IMR-90 (cell line): ENCODE measurements around the gene P2RY14. TPM values are rescaled to one million over a fixed set of nuclear protein-coding genes. Genes with fewer than 3 reads are reported as not detected.

ENCODE experiments used
- ATAC-seq: fragments of 200-7000 bp; cut with Tn5 transposase; 2 replicates; pipeline ENCODE4 v1.9.1; 2020; ENCODE audit warnings: low read depth, mild to moderate bottlenecking, moderate library complexity
- BruUV-seq: library from RNA; stranded (reverse); fragments of 400-500 nt; replicated peaks from 2 replicates; lab custom pipeline; 2021; lab: Mats Ljungman, UMichigan
- CTCF ChIA-PET: fragments of 300-600 bp; formaldehyde crosslinking; extraction: SDS; loops from one replicate; lab custom pipeline; 2021; ENCODE audit warnings: antibody characterized with exemption; lab: Yijun Ruan, JAX
- POLR2A ChIA-PET: fragments of 300-600 bp; sonication (Branson Sonifier 250); formaldehyde crosslinking; loops from one replicate; lab custom pipeline; 2022; ENCODE audit warnings: antibody characterized with exemption; ENCODE audit not compliant: unreplicated experiment; lab: Charles Lee
- DNase-seq: peaks from one replicate; pipeline ENCODE4 v3.0.0; 2013
- H2AFZ ChIP-seq: replicated peaks from 2 replicates; pipeline ENCODE3; 2013; ENCODE audit warnings: low read length, mild to moderate bottlenecking; ENCODE audit not compliant: poor library complexity
- H2AK5ac ChIP-seq: 2 replicates; pipeline ENCODE4 v1.6.1; 2013; ENCODE audit warnings: low read depth, low read length, inconsistent platforms
- H2AK9ac ChIP-seq: replicated peaks from 2 replicates; pipeline ENCODE3; 2013; ENCODE audit warnings: mild to moderate bottlenecking, low read depth, low read length, moderate library complexity; ENCODE audit not compliant: poor library complexity
- H2BK120ac ChIP-seq: 2 replicates; pipeline ENCODE4 v1.6.1; 2013; ENCODE audit warnings: low read depth, low read length, inconsistent platforms
- H2BK15ac ChIP-seq: 3 replicates; pipeline ENCODE4 v1.6.1; 2013; ENCODE audit warnings: low read depth, low read length, inconsistent platforms
- H2BK20ac ChIP-seq: 2 replicates; pipeline ENCODE4 v1.6.1; 2013; ENCODE audit warnings: low read depth, mild to moderate bottlenecking, inconsistent platforms, low read length, moderate library complexity
- H2BK5ac ChIP-seq: 2 replicates; pipeline ENCODE4 v1.6.1; 2013; ENCODE audit warnings: mild to moderate bottlenecking, low read depth, low read length, inconsistent platforms; ENCODE audit not compliant: poor library complexity, severe bottlenecking
- H3K14ac ChIP-seq: replicated peaks from 2 replicates; pipeline ENCODE4 v1.6.1; 2013; ENCODE audit warnings: low read depth, low read length, inconsistent platforms
- H3K18ac ChIP-seq: 2 replicates; pipeline ENCODE4 v1.6.1; 2013; ENCODE audit warnings: low read depth, low read length, control low read depth
- H3K23ac ChIP-seq: 2 replicates; pipeline ENCODE4 v1.6.1; 2013; ENCODE audit warnings: low read depth, low read length, inconsistent platforms
- H3K27ac ChIP-seq: 2 replicates; pipeline ENCODE4 v1.5.1; 2013; ENCODE audit warnings: mild to moderate bottlenecking, control low read depth, low read length; ENCODE audit not compliant: insufficient read depth
- H3K27me3 ChIP-seq: 2 replicates; pipeline ENCODE4 v1.6.1; 2013; ENCODE audit warnings: low read length; ENCODE audit not compliant: control insufficient read depth, insufficient read depth
- H3K36me3 ChIP-seq: 2 replicates; pipeline ENCODE4 v1.6.1; 2013; ENCODE audit warnings: low read length, mixed read lengths; ENCODE audit not compliant: control insufficient read depth, insufficient read depth
- H3K4ac ChIP-seq: 2 replicates; pipeline ENCODE4 v1.6.1; 2013; ENCODE audit warnings: low read depth, low read length, inconsistent platforms
- H3K4me1 ChIP-seq: 2 replicates; pipeline ENCODE4 v1.6.1; 2013; ENCODE audit warnings: low read length, mixed read lengths; ENCODE audit not compliant: control insufficient read depth, insufficient read depth
- H3K4me2 ChIP-seq: 2 replicates; pipeline ENCODE4 v1.6.1; 2013; ENCODE audit warnings: low read depth, mild to moderate bottlenecking, control low read depth, low read length, moderate library complexity
- H3K4me3 ChIP-seq: 2 replicates; pipeline ENCODE4 v1.5.1; 2013; ENCODE audit warnings: low read depth, mild to moderate bottlenecking, control low read depth, low read length, moderate library complexity; ENCODE audit not compliant: insufficient read depth
- H3K56ac ChIP-seq: 2 replicates; pipeline ENCODE4 v1.6.1; 2013; ENCODE audit warnings: low read length, inconsistent platforms; ENCODE audit not compliant: insufficient read depth; ENCODE audit errors: extremely low read depth
- H3K79me1 ChIP-seq, 2 experiments: 2 replicates each; pipeline ENCODE4 v1.6.1; 2013; ENCODE audit warnings: low read length in 2 of 2, inconsistent platforms in 1 of 2, low read depth in 1 of 2
- H3K9ac ChIP-seq: 2 replicates; pipeline ENCODE4 v1.6.1; 2013; ENCODE audit warnings: low read depth, low read length, control low read depth
- H3K9me1 ChIP-seq: 2 replicates; pipeline ENCODE4 v1.6.1; 2013; ENCODE audit warnings: low read length, inconsistent platforms; ENCODE audit not compliant: insufficient read depth
- H3K9me3 ChIP-seq: 2 replicates; pipeline ENCODE4 v1.6.1; 2013; ENCODE audit warnings: low read length; ENCODE audit not compliant: control insufficient read depth, insufficient read depth
- H4K20me1 ChIP-seq: 2 replicates; pipeline ENCODE4 v1.6.1; 2013; ENCODE audit warnings: low read length, inconsistent platforms; ENCODE audit not compliant: insufficient read depth
- H4K5ac ChIP-seq: 2 replicates; pipeline ENCODE4 v1.6.1; 2013; ENCODE audit warnings: mild to moderate bottlenecking, low read depth, low read length, control low read depth
- H4K8ac ChIP-seq, 2 experiments: 2 replicates each; pipeline ENCODE4 v1.6.1; 2013; ENCODE audit warnings: low read depth in 2 of 2, low read length in 2 of 2, control low read depth in 1 of 2, inconsistent platforms in 1 of 2
- H4K91ac ChIP-seq: 2 replicates; pipeline ENCODE4 v1.6.1; 2013; ENCODE audit warnings: low read depth, low read length, inconsistent platforms; ENCODE audit not compliant: insufficient read depth
- MAZ ChIP-seq: IDR thresholded peaks from 2 replicates; pipeline ENCODE4 v1.6.1; 2012; ENCODE audit warnings: low read depth, mild to moderate bottlenecking, low read length, improper control_type of control experiment, moderate library complexity, borderline replicate concordance
- SMC3 ChIP-seq: fragments of 150-350 bp; IDR thresholded peaks from 2 replicates; pipeline ENCODE4 v1.6.1; 2016; ENCODE audit warnings: low read depth, mild to moderate bottlenecking, antibody characterized with exemption, low read length, moderate library complexity
- WGBS, 2 experiments: methylation state at CpG; one replicate each; pipeline versions ENCODE4 v1.1.5 to v1.1.7; 2013; ENCODE audit warnings: missing lambda C conversion rate in 2 of 2; ENCODE audit not compliant: insufficient read length in 1 of 2; ENCODE audit errors: extremely low coverage in 2 of 2; 5-methylcytosine and 5-hydroxymethylcytosine counted together
- dilution Hi-C: fragments of 300-500 bp; cut with HindIII; formaldehyde crosslinking; loops from one replicate; pipeline ENCODE4 v1.14.3; 2018; ENCODE audit warnings: low sequenced_read_pairs; ENCODE audit not compliant: unreplicated experiment
- in situ Hi-C: fragments of 300-500 bp; cut with MboI; formaldehyde crosslinking; loops from 3 replicates; pipeline ENCODE4 v1.14.3; 2019; ENCODE audit warnings: low sequenced_read_pairs, inconsistent platforms, mixed read lengths
- intact Hi-C: fragments of 100-400 bp; cut with micrococcal nuclease; formaldehyde crosslinking; loops from 2 replicates; pipeline ENCODE4 v1.10.0; 2022
- polyA plus RNA-seq, 3 experiments: library from polyadenylated mRNA; depleted of rRNA; stranded (reverse); fragments of >200 nt; gene quantifications; 2 replicates each; pipeline ENCODE4 v1.2.3, GENCODE V29; 2012; ENCODE audit warnings: low replicate concordance in 1 of 3
- total RNA-seq: library from RNA; depleted of rRNA; stranded (reverse); fragments of >200 nt; gene quantifications from 2 replicates; pipeline ENCODE4 v1.2.3, GENCODE V29; 2012
- TF ChIP-seq, protein P1 (sequence below): fragments of 150-350 bp; IDR thresholded peaks from 2 replicates; pipeline ENCODE4 v1.6.1; 2017; ENCODE audit warnings: mild to moderate bottlenecking, antibody characterized with exemption, low read length, low read depth

Gene P2RY14
- total and polyA plus RNA-seq, 2 of the 4 experiments (the other 2 are of a cell fraction) = not detected

- H3K27ac ChIP-seq = no peak overlapping the region
- ChIA-PET CTCF (no interaction called here), POLR2A (no interaction called here)
- H4K20me1 ChIP-seq = no peaks in the 10 kb centered on the region
- H2AK9ac ChIP-seq = no peak overlapping the region
- no peak overlapping the region for H4K91ac ChIP-seq
- in situ Hi-C loops = loop anchor here (5.0 to 10.0 kb wide), 2 partner anchors 140 to 537 kb away; no protein-coding TSS in a partner anchor
- no peak overlapping the region for H3K14ac ChIP-seq
- BruUV-seq = no TSS peak
- no peak overlapping the region for H2BK20ac ChIP-seq
- H4K8ac ChIP-seq = no peak overlapping the region
- no peaks in the 10 kb centered on the region for H3K27me3 ChIP-seq
- H3K4me3 ChIP-seq = no peak overlapping the region
- H3K4me1 ChIP-seq = peaks cover 3% of the 10 kb centered on the region
- H3K18ac ChIP-seq = no peak overlapping the region
- H3K79me1 ChIP-seq = no peaks in the 10 kb centered on the region
- no peak for ATAC-seq
- dilution Hi-C loops = no loop called here
- H3K4me2 ChIP-seq = no peak overlapping the region
- H3K36me3 ChIP-seq = no peaks in the 10 kb centered on the region
- H3K56ac ChIP-seq = no peak overlapping the region
- no peak overlapping the region for H3K9ac ChIP-seq
- H2BK120ac ChIP-seq = no peak overlapping the region
- intact Hi-C loops = loop anchor here (10.0 kb wide), 1 partner anchor 167 kb away; the partner anchor contains the start of gene IGSF10
- H3K23ac ChIP-seq = no peak overlapping the region
- no peaks in the 10 kb centered on the region for H3K9me3 ChIP-seq
- no peak for DNase-seq
- no peak overlapping the region for H3K4ac ChIP-seq
- TF ChIP-seq MAZ (no peak), SMC3 (no peak)
- TF ChIP-seq, protein P1, sequence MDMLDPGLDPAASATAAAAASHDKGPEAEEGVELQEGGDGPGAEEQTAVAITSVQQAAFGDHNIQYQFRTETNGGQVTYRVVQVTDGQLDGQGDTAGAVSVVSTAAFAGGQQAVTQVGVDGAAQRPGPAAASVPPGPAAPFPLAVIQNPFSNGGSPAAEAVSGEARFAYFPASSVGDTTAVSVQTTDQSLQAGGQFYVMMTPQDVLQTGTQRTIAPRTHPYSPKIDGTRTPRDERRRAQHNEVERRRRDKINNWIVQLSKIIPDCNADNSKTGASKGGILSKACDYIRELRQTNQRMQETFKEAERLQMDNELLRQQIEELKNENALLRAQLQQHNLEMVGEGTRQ = no peak
- no CpG with 5 or more reads among the region's 2 CpGs for WGBS, 2 experiments
- H2BK5ac ChIP-seq = no peak overlapping the region
- H2AK5ac ChIP-seq = no peak overlapping the region
- H2BK15ac ChIP-seq = no peak overlapping the region
- H4K5ac ChIP-seq = no peak overlapping the region
- no peaks in the 10 kb centered on the region; the same call in 1 of the 2 replicates for H3K9me1 ChIP-seq
- H2AFZ ChIP-seq = no peak overlapping the region
Measured at GRCh38 chr3:151297429-151297828, 19.1 kb upstream of the P2RY14 start.
